Uterus (tissue), 4 donors: Measurements from ENCODE around the gene CNTNAP4. TPM values are rescaled to one million over a fixed set of nuclear protein-coding genes. Genes with fewer than 3 reads are reported as not detected.

Source experiments
- DNase-seq, 2 donors: peaks; one replicate each; pipeline ENCODE4 v3.0.0-alpha.2; 2019 to 2020
- H3K27ac ChIP-seq, 2 donors: fragments of 200-600 bp; sonication (generic); 1 replicate in 1 of 2; 2 replicates in 1 of 2; pipeline ENCODE4 v1.5.1; 2016 to 2018
- H3K27me3 ChIP-seq, 2 donors: fragments of 200-600 bp; sonication (generic); one replicate each; pipeline ENCODE4 v1.5.1; 2018 to 2019; ENCODE audit warnings: control low read depth in 1 of 2
- H3K36me3 ChIP-seq, 2 donors: fragments of 200-600 bp; sonication (generic); one replicate each; pipeline ENCODE4 v1.5.1; 2019; ENCODE audit warnings: control low read depth in 1 of 2
- H3K4me1 ChIP-seq, 2 donors: fragments of 200-600 bp; sonication (generic); one replicate each; pipeline ENCODE4 v1.5.1; 2018 to 2019; ENCODE audit warnings: control low read depth in 1 of 2
- H3K4me3 ChIP-seq, 2 donors: fragments of 200-600 bp; sonication (generic); 1 replicate in 1 of 2; 2 replicates in 1 of 2; pipeline ENCODE4 v1.5.1; 2018 to 2019; ENCODE audit warnings: mild to moderate bottlenecking in 1 of 2
- H3K9me3 ChIP-seq, 2 donors: fragments of 200-600 bp; sonication (generic); one replicate each; pipeline ENCODE4 v1.5.1; 2019; ENCODE audit warnings: control low read depth in 1 of 2
- CTCF ChIP-seq, 4 experiments: fragments of 200-600 bp in 2 of 4; fragments of 450-650 bp in 2 of 4; sonication (generic) in 2 of 4; IDR thresholded peaks; one replicate each; pipeline ENCODE4 v1.5.1; 2016 to 2019; ENCODE audit warnings: antibody characterized with exemption in 4 of 4, mild to moderate bottlenecking in 2 of 4, moderate library complexity in 1 of 4
- POLR2A ChIP-seq, 2 donors: fragments of 450-650 bp; IDR thresholded peaks; one replicate each; pipeline ENCODE4 v1.6.1; 2016; ENCODE audit warnings: antibody characterized with exemption in 2 of 2, mild to moderate bottlenecking in 1 of 2, moderate library complexity in 1 of 2
- intact Hi-C: fragments of 100-400 bp; cut with DNase I; formaldehyde crosslinking; loops from one replicate; pipeline ENCODE4 v1.15.1; 2023; ENCODE audit warnings: low total_unique reads
- total RNA-seq, 4 donors: library from RNA; depleted of rRNA in 3 of 4; stranded (reverse); fragments of >200 nt in 3 of 4; gene quantifications; one replicate each; pipeline versions ENCODE4 v1.1.0 to v1.2.4, GENCODE V29; 2014 to 2023
- donor health status: DM: yes; HTN: yes; CAD: no.

CNTNAP4 gene
- 10 to 100 TPM in 1 of 4 donors, not detected in 3; 20.3 TPM for total RNA-seq

- Histone ChIP-seq H3K4me1 (no peaks in the 10 kb centered on the region), H3K36me3 (no peaks in the 10 kb centered on the region), H3K27ac (no peak within 1 kb of the TSS), H3K27me3 (no peaks in the 10 kb centered on the region), H3K4me3 (no peak within 1 kb of the TSS), H3K9me3 (no peaks in the 10 kb centered on the region)
- intact Hi-C loops: no loop called here
- no peak for DNase-seq
- TF ChIP-seq CTCF (IDR thresholded peaks at IDR 0.05): no peak
- TF ChIP-seq POLR2A (IDR thresholded peaks at IDR 0.05): no peak
Measured at GRCh38 chr16:76276745-76277438, at the start of gene CNTNAP4. TSS of gene CNTNAP4 (plus strand) at chr16:76277401. CDS start at chr16:76277663, 262 bp downstream.

GRCh38 chr16:76228546-76229146 lies 48.6 kb upstream of the CNTNAP4 start:
- Histone ChIP-seq H3K27me3 (no peaks in the 10 kb centered on the region), H3K4me1 (no peaks in the 10 kb centered on the region), H3K4me3 (no peak overlapping the region), H3K9me3 (no peaks in the 10 kb centered on the region), H3K36me3 (no peaks in the 10 kb centered on the region), H3K27ac (no peak overlapping the region)
- no peak for TF ChIP-seq POLR2A (IDR thresholded peaks at IDR 0.05)
- no peak for TF ChIP-seq CTCF (IDR thresholded peaks at IDR 0.05)
- DNase-seq: no peak
- intact Hi-C loops: no loop called here

- H3K9me3 ChIP-seq: no peaks in the 10 kb centered on the region
- H3K36me3 ChIP-seq: no peaks in the 10 kb centered on the region
- H3K27ac ChIP-seq: no peak overlapping the region
- TF ChIP-seq CTCF (IDR thresholded peaks at IDR 0.05) (no peak), POLR2A (IDR thresholded peaks at IDR 0.05) (no peak)
- H3K27me3 ChIP-seq: no peaks in the 10 kb centered on the region
- H3K4me3 ChIP-seq: no peak overlapping the region
- DNase-seq: no peak
- intact Hi-C loops: no loop called here
- no peaks in the 10 kb centered on the region for H3K4me1 ChIP-seq
Measured at GRCh38 chr16:76232704-76233103, 44.5 kb upstream of the CNTNAP4 start.

- no peaks in the 10 kb centered on the region for H3K36me3 ChIP-seq
- TF ChIP-seq POLR2A (IDR thresholded peaks at IDR 0.05): no peak
- TF ChIP-seq CTCF (IDR thresholded peaks at IDR 0.05): no peak
- H3K4me3 ChIP-seq: no peak overlapping the region
- DNase-seq: no peak
- no peaks in the 10 kb centered on the region for H3K9me3 ChIP-seq
- H3K27ac ChIP-seq: no peak overlapping the region
- no peaks in the 10 kb centered on the region for H3K27me3 ChIP-seq
- no peaks in the 10 kb centered on the region for H3K4me1 ChIP-seq
- intact Hi-C loops: no loop called here
Measured at GRCh38 chr16:76235025-76235424, 42.2 kb upstream of the CNTNAP4 start.

- no peaks in the 10 kb centered on the region for H3K9me3 ChIP-seq
- TF ChIP-seq POLR2A (IDR thresholded peaks at IDR 0.05) (no peak), CTCF (IDR thresholded peaks at IDR 0.05) (no peak)
- no peaks in the 10 kb centered on the region for H3K4me1 ChIP-seq
- no peaks in the 10 kb centered on the region for H3K27me3 ChIP-seq
- no peak overlapping the region for H3K27ac ChIP-seq
- H3K4me3 ChIP-seq: no peak overlapping the region
- DNase-seq: no peak
- intact Hi-C loops: no loop called here
- H3K36me3 ChIP-seq: no peaks in the 10 kb centered on the region
Measured at GRCh38 chr16:76235426-76235825, 41.8 kb upstream of the CNTNAP4 start.
